GM11168 (cell line): ENCODE data around the gene PTPRS.
"Not testable (repeated sequence)": the region's sequence is repeated elsewhere in the genome, so short reads cannot be mapped to it uniquely, and the experiment has no call there.

Source experiments
- in situ Hi-C: fragments of 300-500 bp; cut with MboI; formaldehyde crosslinking; loops from one replicate; pipeline ENCODE4 v1.12.0; 2022; ENCODE audit warnings: low sequenced_read_pairs; ENCODE audit not compliant: unreplicated experiment

PTPRS gene

GRCh38 chr19:5340637-5341447 is at the start of gene PTPRS:
Gene PTPRS, minus strand, starts transcription at chr19:5340812. Its CDS starts 54,672 bp downstream, at chr19:5286140.
- in situ Hi-C loops = no loop called here

DNA sequence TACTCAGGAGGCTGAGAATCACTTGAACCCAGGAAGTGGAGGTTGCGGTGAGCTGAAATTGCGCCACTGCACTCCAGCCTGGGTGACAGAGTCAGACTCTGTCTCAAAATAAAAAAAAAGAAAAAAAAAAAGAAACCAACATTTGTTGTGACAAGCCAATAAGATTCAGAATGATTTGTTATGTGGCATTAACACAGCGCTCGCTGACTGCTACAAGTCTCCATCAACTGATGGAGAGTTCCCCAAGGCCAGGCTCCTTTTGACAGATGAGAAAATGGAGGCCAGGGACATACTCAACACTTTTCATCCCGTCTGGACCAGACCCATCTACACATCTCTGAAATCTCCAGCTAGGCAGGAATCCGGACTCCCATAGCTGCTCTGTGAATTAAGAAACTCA is 48.7 kb upstream of the PTPRS start:
- in situ Hi-C loops = no loop called here

GRCh38 chr19:5387472-5387871 is 46.9 kb upstream of the PTPRS start:
- in situ Hi-C loops = no loop called here

- in situ Hi-C loops = no loop called here
Observed at GRCh38 chr19:5386841-5387240, 46.2 kb upstream of the PTPRS start.

DNA sequence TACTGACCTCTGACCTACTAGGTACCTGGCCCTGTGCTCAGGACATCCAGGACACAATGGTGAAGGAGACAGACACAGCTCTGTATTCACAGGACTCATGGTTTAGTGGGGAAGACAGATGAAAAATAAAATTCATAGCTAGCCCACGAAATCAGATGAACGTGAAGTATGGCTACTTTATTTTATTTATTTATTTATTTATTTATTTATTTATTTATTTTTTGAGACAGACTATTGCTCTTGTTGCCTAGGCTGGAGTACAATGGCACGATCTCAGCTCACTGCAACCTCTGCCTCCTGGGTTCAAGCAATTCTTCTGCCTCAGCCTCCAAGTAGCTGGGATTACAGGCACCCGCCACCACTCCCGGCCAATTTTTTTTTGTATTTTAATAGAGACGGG is 40.6 kb upstream of the PTPRS start:
- in situ Hi-C loops = not testable (repeated sequence)

DNA sequence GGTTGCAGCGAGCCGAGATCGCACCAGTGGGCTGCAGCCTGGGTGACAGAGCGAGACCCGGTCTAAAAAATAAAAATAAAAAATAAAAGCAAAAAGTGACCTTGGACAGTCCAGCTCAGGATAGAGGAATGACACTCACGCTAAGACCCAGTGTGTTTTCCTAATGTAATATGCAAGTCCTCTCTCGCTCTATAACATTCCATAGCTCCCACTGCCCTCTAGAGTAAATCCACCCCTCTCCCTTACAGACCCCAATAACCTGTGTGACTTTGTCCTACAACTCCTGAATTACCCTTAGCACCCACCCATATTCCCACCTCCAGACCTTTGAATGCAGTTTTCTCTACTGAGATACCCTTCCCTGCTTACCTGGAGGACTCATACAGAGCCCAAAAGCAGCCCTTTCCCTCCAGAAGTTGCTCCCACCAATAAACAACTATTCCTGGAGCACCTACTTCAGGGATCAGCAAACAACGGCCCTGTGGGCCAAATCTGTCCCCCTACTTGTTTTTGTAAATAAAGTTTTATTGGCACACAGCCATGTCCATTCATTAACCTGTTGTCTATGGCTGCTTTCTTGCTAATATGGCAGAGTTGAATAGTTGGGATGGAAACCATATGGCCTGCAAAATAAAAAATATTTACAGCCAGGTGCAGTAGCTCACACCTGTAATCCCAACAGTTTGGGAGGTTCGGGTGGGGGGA is 39.8 kb upstream of the PTPRS start:
- in situ Hi-C loops = no loop called here

DNA sequence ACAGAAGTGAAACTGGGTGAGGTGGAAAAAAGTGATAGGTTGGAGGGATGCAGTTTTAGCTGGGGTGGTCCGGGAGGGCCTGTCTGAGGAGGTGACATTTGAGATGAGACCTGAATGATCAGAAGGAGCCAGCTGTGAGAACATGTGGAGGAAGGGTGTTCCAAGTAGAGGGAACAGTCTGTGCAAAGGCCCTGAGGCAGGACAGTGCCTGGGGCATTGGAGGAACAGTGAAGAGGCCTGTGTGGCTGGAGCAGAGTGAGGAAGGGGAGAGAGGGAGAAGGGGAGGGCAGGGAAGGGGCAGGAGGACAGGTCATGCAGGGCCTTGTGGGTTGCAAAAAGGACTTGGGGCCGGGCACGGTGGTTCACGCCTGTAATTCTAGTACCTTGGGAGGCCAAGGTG is 36.3 kb upstream of the PTPRS start:
- in situ Hi-C loops = no loop called here

DNA sequence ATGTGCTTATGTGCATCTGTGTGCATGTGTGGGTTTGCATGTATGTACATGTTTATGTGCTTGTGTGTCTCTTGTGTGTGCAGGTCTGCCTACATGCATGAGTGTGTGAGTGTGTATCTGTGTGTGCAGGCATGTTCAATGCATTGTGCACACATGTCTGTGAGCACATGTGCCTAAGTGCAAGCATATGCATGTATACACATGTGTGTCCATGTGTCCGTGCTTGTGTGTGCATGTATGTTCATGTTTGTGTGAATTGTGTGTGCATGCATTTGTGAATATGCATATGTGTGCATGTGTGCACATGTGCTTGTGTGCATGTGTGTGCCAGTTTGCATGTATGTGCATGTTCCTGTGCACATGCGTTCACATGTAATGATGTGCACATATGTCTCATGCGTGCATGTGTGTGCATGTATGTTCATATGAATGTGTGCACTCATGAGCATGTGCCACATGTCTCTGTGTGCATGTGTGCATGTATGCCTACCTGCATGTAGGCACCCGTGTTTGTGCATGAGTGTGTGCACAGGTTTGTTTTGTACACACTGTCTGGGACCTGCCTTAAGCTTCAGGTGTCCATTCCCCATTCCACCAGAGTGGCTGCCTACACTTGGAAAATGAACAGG is 32.1 kb upstream of the PTPRS start:
- in situ Hi-C loops = no loop called here

DNA sequence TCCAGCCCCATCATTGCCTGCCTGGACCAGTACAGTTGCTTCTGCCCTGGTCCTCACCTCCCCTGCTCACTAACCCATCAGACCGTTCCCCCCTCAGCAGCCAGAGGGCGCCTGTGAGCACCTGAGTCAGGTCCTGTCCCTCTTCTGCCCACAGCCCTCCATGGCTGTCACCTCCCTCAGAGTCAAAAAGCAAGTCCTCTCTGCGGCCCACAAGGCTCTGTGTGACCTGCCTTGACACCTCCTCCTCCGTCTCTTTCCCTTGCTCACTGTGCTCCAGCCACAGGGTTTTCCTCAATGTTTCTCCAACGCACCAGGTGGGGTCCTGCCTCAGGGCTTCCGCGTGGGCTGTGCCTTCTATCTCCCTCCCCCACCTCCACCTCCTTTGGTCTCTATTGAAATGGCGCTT is 29.4 kb upstream of the PTPRS start:
- in situ Hi-C loops = no loop called here

- in situ Hi-C loops = no loop called here
Observed at GRCh38 chr19:5369304-5369703, 28.7 kb upstream of the PTPRS start.

- in situ Hi-C loops = no loop called here
Observed at GRCh38 chr19:5367530-5368133, 27.0 kb upstream of the PTPRS start.

DNA sequence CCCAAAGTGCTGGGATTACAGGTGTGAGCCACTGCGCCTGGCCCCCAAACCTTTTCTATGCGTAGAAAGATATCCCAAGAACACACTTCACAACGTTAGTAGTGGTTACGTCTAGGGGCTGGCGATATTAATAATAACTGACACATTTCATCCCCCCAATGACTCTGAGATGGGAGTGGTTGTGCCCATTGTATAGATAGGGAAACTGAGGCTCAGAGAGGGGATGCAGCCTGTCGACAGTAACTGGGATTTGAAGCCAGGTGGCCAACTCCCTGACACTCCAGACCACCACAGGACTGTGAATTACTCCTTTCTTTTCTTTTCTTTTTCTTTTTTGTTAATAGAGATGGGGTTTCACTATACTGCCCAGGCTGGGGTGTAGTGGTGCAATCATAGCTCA is 25.3 kb upstream of the PTPRS start:
- in situ Hi-C loops = no loop called here

GRCh38 chr19:5364674-5365073 is 24.1 kb upstream of the PTPRS start:
- in situ Hi-C loops = no loop called here

GRCh38 chr19:5361839-5362238 is 21.2 kb upstream of the PTPRS start:
- in situ Hi-C loops = not testable (repeated sequence)

- in situ Hi-C loops = no loop called here
Observed at GRCh38 chr19:5361407-5361806, 20.8 kb upstream of the PTPRS start.

DNA sequence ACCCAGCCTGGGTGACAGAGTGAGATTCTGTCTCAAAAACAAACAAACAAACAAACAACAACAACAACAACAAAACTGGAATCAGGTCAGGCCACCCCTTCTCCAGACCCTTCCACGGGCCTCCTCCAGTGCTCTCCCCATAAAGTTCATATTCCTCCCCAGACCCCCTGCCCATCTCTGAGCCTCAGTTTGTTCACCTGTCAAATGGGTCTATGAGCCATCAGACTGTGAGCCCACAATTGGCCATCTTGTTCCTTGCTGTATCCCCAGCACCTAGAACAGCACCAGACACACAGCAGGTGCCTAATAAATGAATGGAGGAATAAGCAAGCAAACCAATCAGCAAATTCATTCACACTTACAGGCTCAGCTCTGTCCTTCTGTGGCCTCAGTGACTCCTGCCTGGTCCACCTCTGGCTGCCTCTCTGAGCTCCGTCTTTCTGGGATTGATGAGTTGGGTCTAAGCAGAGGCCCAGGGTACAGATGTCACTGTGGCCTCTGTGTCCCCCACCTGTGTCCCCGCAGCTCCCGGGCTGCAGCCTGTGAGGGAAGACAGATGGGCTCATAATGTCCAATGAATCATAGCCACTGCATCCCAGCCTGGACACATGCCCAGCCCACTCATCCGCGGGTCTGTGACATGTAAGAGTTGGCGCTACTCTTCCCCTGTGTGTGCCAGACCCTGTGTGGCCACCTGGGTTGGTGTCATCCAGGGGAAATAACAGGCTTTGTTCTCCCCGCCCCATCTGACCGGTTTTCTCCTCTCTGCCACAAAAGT is 19.6 kb upstream of the PTPRS start:
- in situ Hi-C loops = no loop called here

GRCh38 chr19:5358173-5358800 is 17.7 kb upstream of the PTPRS start:
- in situ Hi-C loops = no loop called here

GRCh38 chr19:5357584-5357983 is 17.0 kb upstream of the PTPRS start:
- in situ Hi-C loops = no loop called here

GRCh38 chr19:5356918-5357317 is 16.3 kb upstream of the PTPRS start:
- in situ Hi-C loops = no loop called here

- in situ Hi-C loops = no loop called here
Observed at GRCh38 chr19:5356428-5356827, 15.8 kb upstream of the PTPRS start.
